Stomach smooth muscle (tissue), 2 donors: Measurements from ENCODE around the gene SMIM7.
A peak's percentile ranks its signal among the peaks of the same experiment; 100 is the strongest.

Experiments used
- H3K27ac ChIP-seq: one replicate; pipeline ENCODE4 v1.7.0; 2013; ENCODE audit warnings: mild to moderate bottlenecking, low read length, inconsistent platforms
- H3K27me3 ChIP-seq, 2 donors: one replicate each; pipeline ENCODE4 v1.7.0; 2013; ENCODE audit warnings: low read length in 2 of 2; ENCODE audit not compliant: insufficient read depth in 2 of 2, control insufficient read depth in 1 of 2
- H3K36me3 ChIP-seq, 2 donors: one replicate each; pipeline ENCODE4 v1.7.0; 2013; ENCODE audit warnings: low read length in 2 of 2; ENCODE audit not compliant: control insufficient read depth in 2 of 2, insufficient read depth in 2 of 2
- H3K4me1 ChIP-seq: one replicate; pipeline ENCODE4 v1.7.0; 2013; ENCODE audit warnings: low read length; ENCODE audit not compliant: control insufficient read depth, insufficient read depth
- H3K4me3 ChIP-seq, 2 donors: one replicate each; pipeline ENCODE4 v1.7.0; 2013; ENCODE audit warnings: low read length in 2 of 2
- H3K9ac ChIP-seq, 2 donors: one replicate each; pipeline ENCODE4 v1.7.0; 2013; ENCODE audit warnings: low read length in 2 of 2, mild to moderate bottlenecking in 1 of 2
- H3K9me3 ChIP-seq, 2 donors: one replicate each; pipeline ENCODE4 v1.7.0; 2013; ENCODE audit warnings: low read length in 2 of 2; ENCODE audit not compliant: control insufficient read depth in 2 of 2
- donor health status: healthy.
- donor health status: Pancreatic carcinoma.

Gene SMIM7

GRCh38 chr19:16631465-16631864 lies 28.5 kb downstream of the SMIM7 start:
- H3K9ac ChIP-seq, result no peak overlapping the region
- H3K4me3 ChIP-seq, result no peak overlapping the region
- H3K36me3 ChIP-seq, result peaks cover 3 to 9% of the 10 kb centered on the region in 2 donors
- H3K27ac ChIP-seq, result no peak overlapping the region
- H3K27me3 ChIP-seq, result no peaks in the 10 kb centered on the region
- no peaks in the 10 kb centered on the region for H3K9me3 ChIP-seq
- H3K4me1 ChIP-seq, result peaks cover 19% of the 10 kb centered on the region

GRCh38 chr19:16628984-16629691 lies 30.8 kb downstream of the SMIM7 start:
- H3K27ac ChIP-seq, result peak overlapping the region; percentile 87
- peak overlapping the region; percentile 71 to 77 for H3K9ac ChIP-seq
- H3K4me3 ChIP-seq, result peak overlapping the region; percentile 58 to 84
- peaks cover 21% of the 10 kb centered on the region for H3K4me1 ChIP-seq
- H3K9me3 ChIP-seq, result no peaks in the 10 kb centered on the region
- H3K36me3 ChIP-seq, result peaks cover 3 to 12% of the 10 kb centered on the region in 2 donors
- H3K27me3 ChIP-seq, result no peaks in the 10 kb centered on the region

- Histone ChIP-seq H3K9ac (peak within 1 kb of the TSS; percentile 88 to 92), H3K36me3 (peaks cover 0 to 12% of the 10 kb centered on the region in 2 donors), H3K9me3 (no peaks in the 10 kb centered on the region), H3K4me3 (peak within 1 kb of the TSS; percentile 83 to 92), H3K4me1 (peaks cover 21% of the 10 kb centered on the region), H3K27ac (peak within 1 kb of the TSS; percentile 87), H3K27me3 (no peaks in the 10 kb centered on the region)
Measured at GRCh38 chr19:16628183-16628983, 31.6 kb downstream of the SMIM7 start, which contains the start of gene MED26. MED26 (minus strand) TSS chr19:16628204; CDS start chr19:16627943, 261 bp downstream.

- H3K36me3 ChIP-seq, result peaks cover 0 to 12% of the 10 kb centered on the region in 2 donors
Measured at GRCh38 chr19:16627928-16628182, 32.1 kb downstream of the SMIM7 start.

GRCh38 chr19:16627193-16627927 lies 32.6 kb downstream of the SMIM7 start:
- Histone ChIP-seq H3K27ac (peak overlapping the region; percentile 53), H3K27me3 (no peaks in the 10 kb centered on the region), H3K4me3 (peak overlapping the region; percentile 83 to 92), H3K4me1 (peaks cover 24% of the 10 kb centered on the region), H3K9me3 (no peaks in the 10 kb centered on the region), H3K36me3 (peaks cover 0 to 10% of the 10 kb centered on the region in 2 donors), H3K9ac (peak overlapping the region; percentile 88 to 92)

More at GRCh38 chr19:16627928-16628182, 32.1 kb downstream of the SMIM7 start:
- Histone ChIP-seq H3K9me3 (no peaks in the 10 kb centered on the region), H3K4me1 (peaks cover 21% of the 10 kb centered on the region), H3K27ac (peak overlapping the region; percentile 53), H3K27me3 (no peaks in the 10 kb centered on the region), H3K9ac (peak overlapping the region; percentile 88 to 92), H3K4me3 (peak overlapping the region; percentile 83 to 92)

GRCh38 chr19:16626796-16627192 lies 33.1 kb downstream of the SMIM7 start:
- no peak overlapping the region for H3K27ac ChIP-seq
- peaks cover 0 to 10% of the 10 kb centered on the region in 2 donors for H3K36me3 ChIP-seq
- peaks cover 28% of the 10 kb centered on the region for H3K4me1 ChIP-seq
- H3K9ac ChIP-seq, result peak overlapping the region; percentile 88 to 92
- H3K9me3 ChIP-seq, result no peaks in the 10 kb centered on the region
- H3K4me3 ChIP-seq, result peak overlapping the region; percentile 83 to 92
- H3K27me3 ChIP-seq, result no peaks in the 10 kb centered on the region

- H3K9me3 ChIP-seq, result no peaks in the 10 kb centered on the region
- H3K4me3 ChIP-seq, result no peak overlapping the region
- H3K4me1 ChIP-seq, result peaks cover 37% of the 10 kb centered on the region
- H3K27ac ChIP-seq, result no peak overlapping the region
- H3K9ac ChIP-seq, result no peak overlapping the region
- H3K36me3 ChIP-seq, result peaks cover 0 to 7% of the 10 kb centered on the region in 2 donors
- no peaks in the 10 kb centered on the region for H3K27me3 ChIP-seq
Measured at GRCh38 chr19:16625163-16625958, 34.6 kb downstream of the SMIM7 start.

- Histone ChIP-seq H3K9me3 (no peaks in the 10 kb centered on the region), H3K27me3 (no peaks in the 10 kb centered on the region), H3K9ac (peak overlapping the region in 1 of 2 donors; percentile 29), H3K36me3 (peaks cover 0 to 7% of the 10 kb centered on the region in 2 donors), H3K27ac (no peak overlapping the region), H3K4me3 (no peak overlapping the region), H3K4me1 (peaks cover 42% of the 10 kb centered on the region)
Measured at GRCh38 chr19:16624236-16624635, 35.7 kb downstream of the SMIM7 start.

GRCh38 chr19:16623576-16623975 lies 36.4 kb downstream of the SMIM7 start:
- H3K4me3 ChIP-seq, result no peak overlapping the region
- no peaks in the 10 kb centered on the region for H3K27me3 ChIP-seq
- H3K36me3 ChIP-seq, result peaks cover 0 to 7% of the 10 kb centered on the region in 2 donors
- peaks cover 44% of the 10 kb centered on the region for H3K4me1 ChIP-seq
- no peak overlapping the region for H3K9ac ChIP-seq
- H3K27ac ChIP-seq, result no peak overlapping the region
- H3K9me3 ChIP-seq, result no peaks in the 10 kb centered on the region

- Histone ChIP-seq H3K27me3 (no peaks in the 10 kb centered on the region), H3K36me3 (peaks cover 0 to 7% of the 10 kb centered on the region in 2 donors), H3K4me1 (peaks cover 49% of the 10 kb centered on the region), H3K4me3 (no peak overlapping the region), H3K9ac (no peak overlapping the region), H3K27ac (no peak overlapping the region), H3K9me3 (no peaks in the 10 kb centered on the region)
Measured at GRCh38 chr19:16623066-16623465, 36.9 kb downstream of the SMIM7 start.
